HG03469 (cell line): ENCODE measurements around the gene RCL1.
A peak's percentile ranks its signal among the peaks of the same experiment; 100 is the strongest.
"Not testable (repeated sequence)": the region's sequence is repeated elsewhere in the genome, so short reads cannot be mapped to it uniquely, and the experiment has no call there.

Source experiments
- ATAC-seq: cut with Tn5 transposase; IDR thresholded peaks from one replicate; pipeline ENCODE4 v1.9.1; 2021; ENCODE audit warnings: mild to moderate bottlenecking, moderate library complexity, moderate number of reproducible peaks; ENCODE audit not compliant: unreplicated experiment

RCL1 gene

GRCh38 chr9:4781408-4781807 is 11.3 kb upstream of the RCL1 start:
- ATAC-seq: no peak

DNA sequence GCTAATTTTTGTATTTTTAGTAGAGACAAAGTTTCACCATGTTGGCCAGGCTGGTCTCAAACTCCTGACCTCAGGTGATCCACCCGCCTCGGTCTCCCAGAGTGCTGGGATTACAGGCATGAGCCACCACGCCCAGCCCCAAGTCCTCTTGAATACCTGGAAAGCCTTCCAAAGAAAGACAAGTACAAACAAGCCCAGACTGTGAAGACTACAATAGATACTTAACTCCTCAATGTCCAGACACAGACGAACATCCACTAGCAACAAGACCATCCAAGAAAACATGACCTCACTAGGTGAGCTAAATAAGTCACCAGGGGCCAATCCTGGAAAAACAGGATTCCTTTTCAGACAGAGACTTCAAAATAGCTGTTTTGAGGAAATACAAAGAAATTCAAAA is 9.6 kb upstream of the RCL1 start:
- ATAC-seq: not testable (repeated sequence)

DNA sequence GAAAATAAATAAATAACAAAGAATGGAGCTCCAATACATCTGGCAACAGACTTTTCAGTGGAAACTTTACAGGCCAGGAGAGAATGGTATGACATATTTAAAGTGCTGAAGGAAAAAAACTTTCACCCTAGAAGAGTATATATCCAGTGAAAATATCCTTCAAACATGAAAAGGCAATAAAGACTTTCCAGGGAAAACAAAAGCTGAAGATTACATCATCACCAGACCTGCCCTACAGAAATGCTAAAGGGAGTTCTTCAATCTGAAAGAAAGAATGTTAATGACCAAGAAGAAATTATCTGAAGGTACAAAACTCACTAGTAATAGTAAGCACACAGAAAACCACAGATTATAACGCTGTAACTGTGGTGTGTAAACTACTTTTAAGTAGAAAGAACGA is 8.3 kb upstream of the RCL1 start:
- ATAC-seq: no peak

- ATAC-seq: no peak
Measured at GRCh38 chr9:4786599-4786998, 6.1 kb upstream of the RCL1 start.

- no peak for ATAC-seq
Measured at GRCh38 chr9:4787876-4788275, 4.9 kb upstream of the RCL1 start.

GRCh38 chr9:4788703-4789102 is 4.0 kb upstream of the RCL1 start:
- ATAC-seq: no peak

DNA sequence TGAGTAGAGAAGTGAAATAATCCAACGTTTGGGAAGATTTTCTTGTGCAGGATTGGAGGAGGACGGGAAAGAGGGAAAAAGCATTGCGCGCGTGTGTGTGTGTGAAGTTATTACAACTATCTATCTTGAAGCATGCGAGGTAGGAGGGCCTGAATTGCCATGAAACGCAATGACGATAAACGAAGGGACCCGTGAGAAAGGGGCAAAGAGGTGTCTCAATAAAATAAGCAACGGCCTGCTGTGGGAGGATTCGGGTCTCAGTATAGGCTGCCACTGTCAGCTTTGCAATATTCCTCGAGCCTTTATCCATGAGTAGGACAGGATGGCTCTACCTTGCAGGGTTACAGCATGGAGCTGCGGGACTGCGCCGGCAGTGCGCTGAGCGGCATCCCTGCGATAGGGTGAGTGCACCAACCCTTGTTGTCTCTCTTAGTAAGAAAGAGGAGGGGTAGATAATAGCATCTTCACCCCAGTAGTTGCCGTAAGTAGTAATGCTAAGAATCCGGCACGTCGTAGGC is 631 bp upstream of the RCL1 start:
- ATAC-seq: peak; percentile 14

DNA sequence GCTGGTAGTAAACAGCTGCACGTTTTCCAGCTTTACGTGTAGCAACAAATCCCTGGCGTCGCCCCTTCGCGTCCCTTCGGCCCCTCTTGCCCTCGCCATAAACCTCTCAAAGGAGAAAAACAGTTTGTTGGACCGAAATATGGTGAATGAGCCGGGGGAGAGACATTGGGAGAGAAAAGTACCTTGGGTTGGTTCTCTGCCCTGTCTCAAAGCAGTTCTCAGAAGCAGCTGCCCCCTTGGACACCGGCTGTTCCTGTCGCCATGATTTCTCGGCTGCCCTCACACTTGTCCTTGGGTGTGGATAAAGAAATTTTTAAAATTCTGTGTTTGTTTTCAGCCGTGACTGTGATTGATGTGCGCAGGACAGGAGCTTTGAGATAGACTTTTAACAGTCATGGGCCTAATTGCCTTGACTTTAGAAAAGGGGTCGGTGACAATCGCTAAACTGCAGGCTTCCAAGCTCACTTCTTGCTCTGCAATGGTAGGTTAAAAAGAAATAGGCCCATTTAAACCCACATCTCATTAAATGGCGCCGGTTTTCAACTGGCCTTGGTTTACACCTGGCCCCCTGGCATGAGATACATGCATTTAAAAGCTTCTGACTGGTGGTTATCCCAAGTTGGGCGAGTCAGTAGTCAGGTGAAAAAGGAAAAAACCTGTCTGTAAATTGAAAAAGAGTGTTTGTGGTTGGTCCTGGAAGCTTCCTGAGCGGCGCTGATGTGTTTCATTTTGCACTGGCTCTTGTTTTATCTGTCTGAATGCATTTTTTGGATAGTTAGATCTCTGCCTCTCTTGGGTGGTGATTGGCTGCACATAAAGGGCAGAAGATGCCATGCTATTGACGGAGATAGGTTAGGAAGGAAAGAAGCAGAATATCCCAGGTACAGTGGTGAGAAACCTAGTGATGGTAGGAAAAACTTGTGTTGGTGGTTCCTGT is 983 bp downstream of the RCL1 start:
- no peak for ATAC-seq

DNA sequence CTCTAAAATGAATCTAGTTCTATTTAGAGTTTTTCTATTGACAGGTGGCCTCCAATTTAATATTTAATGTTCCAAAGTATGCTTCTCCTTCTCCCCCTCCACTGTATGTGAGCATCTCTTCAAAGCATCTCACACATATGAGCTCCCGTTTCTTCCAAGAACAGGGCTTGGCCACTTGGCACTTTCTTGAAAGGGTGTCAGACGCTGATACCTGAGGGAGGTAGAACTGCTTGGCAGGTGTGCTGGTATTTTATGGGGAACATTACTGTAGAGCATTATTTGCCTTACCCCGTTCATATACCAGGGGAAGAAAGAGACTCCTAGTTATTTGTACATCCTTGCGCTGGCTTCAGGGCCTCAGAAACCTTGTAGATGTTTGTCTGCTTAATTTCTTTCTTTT is 1.9 kb downstream of the RCL1 start:
- no peak for ATAC-seq

DNA sequence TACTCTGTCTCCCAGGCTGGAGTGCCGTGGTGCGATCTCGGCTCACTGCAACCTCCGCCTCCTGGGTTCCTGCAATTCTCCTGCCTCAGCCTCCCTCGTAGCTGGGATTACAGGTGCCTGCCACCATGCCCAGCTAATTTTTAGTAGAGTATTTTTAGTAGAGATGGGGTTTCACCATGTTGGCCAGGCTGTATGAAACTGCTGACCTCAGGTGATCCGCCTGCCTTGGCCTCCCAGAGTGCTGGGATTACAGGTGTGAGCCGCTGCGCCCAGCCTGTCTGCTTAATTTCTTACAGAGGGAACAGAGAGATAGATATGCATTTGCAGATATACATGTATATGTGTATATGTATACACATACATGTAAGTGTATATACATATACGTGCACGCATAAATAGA is 2.4 kb downstream of the RCL1 start:
- ATAC-seq: not testable (repeated sequence)

- ATAC-seq: no peak
Measured at GRCh38 chr9:4796530-4796929, 3.8 kb downstream of the RCL1 start.

- no peak for ATAC-seq
Measured at GRCh38 chr9:4796988-4797853, 4.5 kb downstream of the RCL1 start.

GRCh38 chr9:4797854-4798150 is 5.1 kb downstream of the RCL1 start:
- no peak for ATAC-seq

DNA sequence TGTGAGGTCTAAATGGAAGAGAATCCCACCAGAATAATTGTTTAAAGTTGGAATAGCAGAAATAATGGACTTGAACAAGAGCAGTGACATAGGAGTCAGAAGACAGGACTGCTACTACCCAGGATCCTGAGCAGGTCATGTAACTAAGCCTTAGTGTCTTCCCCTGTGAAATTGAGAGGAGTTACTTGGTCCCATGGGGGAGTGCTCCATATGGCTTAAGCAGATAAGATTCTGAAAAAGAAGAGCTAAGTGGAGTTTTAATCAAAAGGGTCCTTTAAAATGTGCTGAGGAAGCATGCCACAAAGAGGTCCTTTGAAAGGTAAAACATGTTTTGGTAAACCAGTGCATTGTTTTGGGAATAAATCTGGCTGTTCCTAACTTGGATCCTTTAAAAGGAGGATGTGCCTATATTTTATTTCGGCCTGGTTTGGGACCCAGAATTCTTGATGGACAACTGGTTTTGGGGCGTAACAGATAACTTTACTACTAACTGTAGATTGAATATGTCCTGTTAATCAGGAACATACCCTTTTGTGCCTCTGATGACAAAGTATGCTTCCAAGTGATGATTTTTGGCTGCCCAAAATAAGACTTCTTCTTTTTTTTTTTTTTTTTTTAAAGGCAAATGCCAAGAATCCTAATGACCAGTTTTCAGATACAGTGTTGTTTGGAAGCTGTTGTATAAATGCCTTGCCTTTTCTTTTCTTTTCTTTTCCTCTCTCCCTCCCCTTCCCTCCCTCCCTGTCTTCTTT is 5.7 kb downstream of the RCL1 start:
- ATAC-seq: no peak

DNA sequence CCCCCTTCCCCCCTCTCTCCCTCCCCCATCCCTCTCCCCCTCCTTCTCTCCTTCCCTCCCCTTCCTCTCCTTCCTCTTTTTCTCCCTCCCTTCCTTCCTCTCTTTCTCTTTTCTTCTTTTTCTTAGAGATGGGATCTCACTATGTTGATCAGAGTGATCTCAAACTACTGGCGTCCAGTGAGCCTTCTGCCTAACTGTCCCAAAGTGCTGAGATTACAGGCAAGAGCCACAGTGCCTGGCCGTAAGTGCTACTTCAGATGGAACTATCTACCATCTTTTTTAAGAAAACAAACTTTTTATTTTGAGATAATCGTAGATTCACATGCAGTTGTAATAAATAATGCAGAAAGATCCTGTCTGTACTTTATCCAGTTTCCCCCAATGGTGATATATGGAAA is 6.3 kb downstream of the RCL1 start:
- ATAC-seq: no peak

GRCh38 chr9:4799775-4800174 is 7.0 kb downstream of the RCL1 start:
- ATAC-seq: no peak

DNA sequence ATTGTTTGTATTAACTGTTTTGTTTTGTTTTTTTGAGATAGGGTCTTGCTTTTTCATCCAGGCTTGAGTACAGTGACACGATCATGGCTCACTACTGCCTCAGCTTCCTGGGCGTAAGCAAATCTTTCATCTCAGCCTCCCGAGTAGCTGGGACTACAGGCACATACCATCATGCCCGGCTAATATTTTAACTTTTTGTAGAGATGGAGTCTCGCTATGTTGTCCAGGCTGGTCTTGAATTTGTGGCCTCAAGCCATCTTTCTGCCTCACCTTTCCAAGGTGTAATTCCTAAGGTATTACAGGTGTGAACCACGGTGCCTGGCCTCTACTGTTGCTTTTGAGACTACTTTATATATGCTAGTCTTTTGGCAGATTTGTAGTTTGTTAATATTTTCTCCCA is 8.4 kb downstream of the RCL1 start:
- ATAC-seq: no peak

DNA sequence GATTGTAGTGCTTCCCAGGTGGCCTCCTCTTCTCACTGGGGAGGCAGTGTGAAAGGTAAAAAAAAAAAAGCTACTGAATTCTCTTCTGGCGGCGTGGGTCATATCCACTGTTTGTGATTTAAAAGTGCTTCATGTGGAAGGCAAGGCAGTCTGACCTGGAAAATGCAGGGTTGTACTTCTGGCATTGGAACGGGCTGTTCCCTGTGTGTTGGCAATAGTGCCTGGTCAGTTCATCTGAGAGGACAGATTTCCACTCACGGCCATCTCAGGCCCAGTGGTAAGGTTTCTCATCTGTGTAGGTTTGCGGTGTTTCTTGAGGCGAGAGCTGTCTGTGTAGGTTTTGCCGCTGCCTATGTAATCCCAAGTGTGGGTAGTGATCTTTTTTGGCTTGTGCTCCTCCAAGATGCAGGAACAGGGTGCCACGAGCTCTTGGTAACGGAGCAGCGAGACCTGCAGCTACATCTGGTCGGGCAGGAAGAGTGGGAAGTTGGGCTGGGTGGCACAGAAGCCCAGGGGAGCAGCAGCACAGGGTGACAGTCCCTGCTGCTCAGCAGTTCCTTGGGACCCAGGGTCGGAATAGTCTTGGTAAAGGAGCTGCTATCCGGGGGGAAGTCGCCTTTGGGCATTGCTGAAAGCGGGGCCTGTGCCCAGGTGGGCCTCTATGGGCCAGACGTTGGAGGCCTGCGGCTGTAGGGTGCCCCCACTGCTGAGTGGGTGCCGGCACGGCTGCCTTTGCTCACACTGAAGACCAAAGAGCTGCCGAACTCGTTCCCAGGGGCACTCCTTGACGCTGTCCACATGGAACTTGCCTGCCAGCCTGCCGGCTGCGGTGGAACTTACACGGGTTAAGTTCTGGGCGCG is 11.2 kb downstream of the RCL1 start:
- ATAC-seq: no peak

DNA sequence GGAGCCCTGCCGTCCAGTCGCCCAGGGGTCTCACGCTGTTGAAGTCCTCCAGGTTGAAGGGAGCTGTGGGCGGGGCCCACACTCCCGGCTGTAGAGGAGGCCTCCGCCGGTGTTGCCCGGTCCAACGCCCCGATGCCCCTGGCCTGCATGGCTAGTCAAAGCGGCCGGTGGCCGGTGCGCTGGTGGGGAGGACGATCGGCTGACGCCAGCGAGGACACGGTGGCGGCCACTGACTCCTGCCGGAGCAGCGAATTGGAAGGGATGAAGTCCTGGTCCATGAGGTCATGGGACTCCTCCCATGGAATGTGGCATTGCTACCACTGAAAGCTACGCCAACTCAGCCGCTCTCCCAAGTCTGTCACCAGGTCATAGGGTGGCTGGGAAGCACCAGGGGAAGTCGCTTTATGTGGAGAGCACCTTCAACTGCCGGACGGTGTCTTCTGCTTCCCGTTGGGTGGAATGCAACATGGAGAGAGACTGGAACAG is 11.8 kb downstream of the RCL1 start:
- no peak for ATAC-seq
